Measurements from ENCODE around the gene APBB1IP. TPM values are rescaled to one million over a fixed set of nuclear protein-coding genes. Genes with fewer than 3 reads are reported as not detected.

Gene APBB1IP
- total and polyA plus RNA-seq, 9 of the 15 experiments (the other 6 are each of a cell fraction or from before 2014, with no cell fraction given) = 0.03 to 0.11 (median 0.06) TPM; not detected in 4

- Histone ChIP-seq H3K36me3 (ENCODE audit: control insufficient read depth, insufficient read depth, low read length) (no peaks in the 10 kb centered on the region), H2AFZ (ENCODE audit: low read depth, low read length) (0 out of 2 replicates have a peak overlapping the region, but pooled peaks have one; percentile 32), H4K20me1 (replicated peaks; ENCODE audit: control insufficient read depth, insufficient read depth, low read length) (no peaks in the 10 kb centered on the region), H3K79me2 (ENCODE audit: control insufficient read depth, insufficient read depth, low read length) (no peaks in the 10 kb centered on the region), H3K9me3 (replicated peaks; ENCODE audit: control insufficient read depth, insufficient read depth, low read depth, low read length) (no peaks in the 10 kb centered on the region), H3K4me3 (no peak overlapping the region), H3K9ac (ENCODE audit: insufficient read depth in 1 of 2, low read depth in 2 of 2, low read length in 2 of 2) (no peak overlapping the region), H3K4me1 (replicated peaks in 1 of 2; ENCODE audit: control insufficient read depth in 2 of 2, insufficient read depth in 2 of 2, low read length in 2 of 2) (peaks cover 0 to 8% of the 10 kb centered on the region in 2 experiments; a peak in 1 of 5 replicates), H3K27ac (ENCODE audit: extremely low read depth, low read depth, low read length) (no peak overlapping the region), H3K4me2 (ENCODE audit: insufficient read depth, low read length) (no peak overlapping the region), H3K9me1 (ENCODE audit: control insufficient read depth, insufficient read depth, low read length) (no peaks in the 10 kb centered on the region), H3K27me3 (ENCODE audit: control insufficient read depth in 2 of 2, insufficient read depth in 2 of 2, low read length in 2 of 2) (peaks cover 0 to 8% of the 10 kb centered on the region in 2 experiments; a peak in 2 of 5 replicates)
- WGBS (ENCODE audit: insufficient coverage, low coverage, missing lambda C conversion rate) = 22% methylated on average over 53 of the region's 69 CpGs
- FAIRE-seq (no peak), ATAC-seq (no peak), DNase-seq (ENCODE audit: extremely low read depth in 1 of 4, low spot score in 3 of 4) (no peak)
- intact Hi-C loops (cut with micrococcal nuclease) (no loop called here), in situ Hi-C loops (cut with MboI) (no loop called here)
- BruUV-seq (replicated peaks) = no TSS peak
- ChIA-PET CTCF (ENCODE audit: low intra/inter-chr PET ratio) (no interaction called here), POLR2A (interaction anchor here (0.6 to 1.0 kb wide), 2 partner anchors 19 to 51 kb away, joined by 3 read pairs; no protein-coding TSS in a partner anchor)
- TF ChIP-seq MTA1 (IDR thresholded peaks at IDR 0.05; ENCODE audit: borderline replicate concordance) (no peak), HMBOX1 (IDR thresholded peaks at IDR 0.05) (no peak), SNAPC5 (CRISPR knock-in tag; IDR thresholded peaks at IDR 0.05) (no peak), TBP (optimal IDR thresholded peaks at IDR 0.05; ENCODE audit: low read depth, low read length) (no peak), ADNP (tag; IDR thresholded peaks at IDR 0.05) (no peak), EP300 (IDR thresholded peaks at IDR 0.05; ENCODE audit: low read length) (no peak), FOXJ3 (CRISPR knock-in tag; IDR thresholded peaks at IDR 0.05) (no peak), MITF (IDR thresholded peaks at IDR 0.05) (no peak), E2F8 (IDR thresholded peaks at IDR 0.05; ENCODE audit: low read depth, partially characterized antibody) (no peak), BCLAF1 (IDR thresholded peaks at IDR 0.05; ENCODE audit: borderline replicate concordance in 1 of 2, control insufficient read depth in 1 of 2, low read depth in 2 of 2, low read length in 1 of 2) (no peak), YBX1 (IDR thresholded peaks at IDR 0.05) (no peak), ZNF696 (CRISPR knock-in tag; conservative IDR thresholded peaks at IDR 0.05) (no peak)
Measured at GRCh38 chr10:26391701-26392695, 46.1 kb upstream of the APBB1IP start.

All from K562 (cell line).